HUES64 (cell line): ENCODE measurements around the gene TVP23A.

Experiments
- H3K27ac ChIP-seq: 2 replicates; pipeline ENCODE4 v1.7.0; 2013; ENCODE audit warnings: low read depth, low read length, inconsistent platforms
- H3K27me3 ChIP-seq: 2 replicates; pipeline ENCODE4 v1.6.1; 2013; ENCODE audit warnings: mild to moderate bottlenecking, low read length; ENCODE audit not compliant: insufficient read depth
- H3K36me3 ChIP-seq: 2 replicates; pipeline ENCODE4 v1.6.1; 2013; ENCODE audit warnings: mild to moderate bottlenecking, low read length; ENCODE audit not compliant: insufficient read depth
- H3K4me1 ChIP-seq: 2 replicates; pipeline ENCODE4 v1.6.1; 2013; ENCODE audit warnings: mild to moderate bottlenecking, low read length, moderate library complexity; ENCODE audit not compliant: insufficient read depth
- H3K4me3 ChIP-seq: 2 replicates; pipeline ENCODE4 v1.5.1; 2013; ENCODE audit warnings: mild to moderate bottlenecking, low read length, moderate library complexity
- H3K9ac ChIP-seq: 2 replicates; pipeline ENCODE4 v1.6.1; 2013; ENCODE audit warnings: mild to moderate bottlenecking, low read depth, low read length
- H3K9me3 ChIP-seq: 2 replicates; pipeline ENCODE4 v1.6.1; 2013; ENCODE audit warnings: low read depth, low read length; ENCODE audit not compliant: insufficient read depth
- WGBS: fragments of 150-250, 120-280 bp; methylation state at CpG from one replicate; pipeline ENCODE4 v1.1.7; 2013; ENCODE audit warnings: missing lambda C conversion rate; 5-methylcytosine and 5-hydroxymethylcytosine counted together

Gene TVP23A

DNA sequence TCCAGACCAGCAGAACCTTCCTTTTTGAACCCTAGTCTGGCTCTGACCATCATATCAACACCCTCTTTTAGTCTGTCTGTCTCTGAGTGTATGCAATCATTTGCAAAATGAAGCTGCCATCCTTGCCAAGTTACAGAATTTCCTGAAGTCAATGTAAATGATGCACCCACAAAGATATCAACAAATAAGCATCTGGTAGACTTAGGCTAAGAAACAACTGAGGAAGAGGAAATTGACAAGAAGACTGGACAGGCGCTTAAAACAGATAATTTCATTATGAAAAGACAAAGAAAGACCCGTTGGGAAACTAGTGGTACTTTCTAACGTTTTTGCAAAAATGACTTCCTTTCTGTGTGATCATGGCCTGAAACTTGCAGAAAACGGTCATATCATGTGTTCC lies 33.7 kb upstream of the TVP23A start:
- no peak overlapping the region for H3K9ac ChIP-seq
- H3K27ac ChIP-seq = no peak overlapping the region
- no peaks in the 10 kb centered on the region for H3K36me3 ChIP-seq
- H3K9me3 ChIP-seq = no peaks in the 10 kb centered on the region
- H3K4me3 ChIP-seq = no peak overlapping the region
- 90% methylated on average over 4 of the region's 4 CpGs for WGBS
- H3K27me3 ChIP-seq = no peaks in the 10 kb centered on the region
- H3K4me1 ChIP-seq = no peaks in the 10 kb centered on the region

DNA sequence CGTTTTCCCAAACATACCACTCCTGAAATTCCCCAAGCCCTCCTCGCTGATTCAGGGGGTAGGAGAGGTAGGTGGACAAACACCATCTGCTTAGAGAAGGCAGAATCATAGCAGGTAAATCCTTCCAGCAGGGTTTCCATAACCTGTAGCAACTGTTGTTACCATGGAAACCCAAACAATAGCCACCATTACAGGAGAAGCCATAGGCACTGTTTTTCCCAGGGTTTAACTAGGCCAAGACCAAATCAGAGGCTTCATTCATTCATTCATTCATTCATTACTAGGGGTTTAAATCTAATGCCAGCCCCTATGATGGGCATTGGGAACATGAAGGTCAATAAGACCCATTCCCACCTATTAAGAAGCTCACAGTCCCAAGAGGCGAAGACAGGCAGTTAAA lies 32.9 kb upstream of the TVP23A start:
- Histone ChIP-seq H3K9me3 (no peaks in the 10 kb centered on the region), H3K27ac (no peak overlapping the region), H3K36me3 (no peaks in the 10 kb centered on the region), H3K4me1 (no peaks in the 10 kb centered on the region), H3K4me3 (no peak overlapping the region), H3K9ac (no peak overlapping the region), H3K27me3 (no peaks in the 10 kb centered on the region)
- 91% methylated on average over 2 of the region's 3 CpGs for WGBS

DNA sequence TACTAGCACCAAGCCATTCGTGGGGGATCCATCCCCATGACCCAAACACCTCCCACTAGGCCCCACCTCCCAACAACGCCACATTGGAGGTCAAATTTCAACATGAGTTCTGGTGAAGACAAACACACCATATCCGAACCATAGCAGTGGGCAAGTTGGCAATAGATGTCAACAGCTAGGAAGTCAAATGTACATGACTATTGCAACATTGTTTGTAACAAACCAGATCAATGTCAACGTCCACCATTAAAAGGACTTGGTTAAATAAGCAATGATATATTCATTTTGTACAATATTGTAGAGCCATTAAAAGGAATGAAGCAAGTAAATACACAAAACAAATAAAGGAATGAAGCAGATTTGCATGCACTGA lies 31.9 kb upstream of the TVP23A start:
- Histone ChIP-seq H3K4me3 (no peak overlapping the region), H3K9ac (no peak overlapping the region), H3K4me1 (no peaks in the 10 kb centered on the region), H3K9me3 (no peaks in the 10 kb centered on the region), H3K36me3 (no peaks in the 10 kb centered on the region), H3K27ac (no peak overlapping the region), H3K27me3 (no peaks in the 10 kb centered on the region)
- WGBS = 81% methylated on average over 3 of the region's 4 CpGs

DNA sequence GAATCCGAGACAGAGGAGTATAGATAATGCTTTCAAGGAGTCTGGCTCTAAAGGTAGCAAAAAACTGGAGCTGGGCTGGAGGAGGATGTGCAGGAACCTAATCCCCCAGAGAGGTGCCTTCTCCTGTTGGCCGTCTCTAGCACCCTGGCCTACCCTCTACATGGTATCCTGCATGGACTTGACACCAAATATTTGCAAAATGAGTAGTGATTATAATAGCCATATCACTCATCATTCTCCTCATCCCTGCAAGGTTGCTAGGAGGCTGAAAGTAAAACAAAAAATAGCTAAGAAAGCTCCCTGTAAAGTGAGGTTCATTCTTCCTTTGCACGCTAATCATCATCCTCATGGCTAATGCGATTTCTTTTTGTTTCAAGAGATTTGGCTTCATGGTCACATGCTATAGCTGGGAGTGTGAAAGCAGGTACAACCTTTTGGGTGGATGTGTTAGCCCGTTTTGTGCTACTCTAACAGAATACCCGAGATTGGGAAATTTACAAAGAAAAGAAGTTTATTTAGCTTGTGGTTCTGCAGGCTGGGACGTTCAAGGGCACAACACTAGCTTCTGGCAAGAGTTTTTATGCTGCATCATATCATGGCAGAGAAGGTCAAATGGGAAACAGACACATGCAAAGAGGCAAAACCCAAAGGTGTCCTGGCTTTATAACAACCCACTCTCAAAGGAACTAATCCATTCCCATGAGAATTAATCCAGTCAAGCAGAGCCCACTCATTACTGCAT lies 31.3 kb upstream of the TVP23A start:
- Histone ChIP-seq H3K4me3 (no peak overlapping the region), H3K4me1 (no peaks in the 10 kb centered on the region), H3K27ac (no peak overlapping the region), H3K9me3 (no peaks in the 10 kb centered on the region), H3K36me3 (no peaks in the 10 kb centered on the region), H3K27me3 (no peaks in the 10 kb centered on the region), H3K9ac (no peak overlapping the region)
- WGBS = 82% methylated on average over 7 of the region's 7 CpGs

GRCh38 chr16:10847176-10847575 lies 28.6 kb upstream of the TVP23A start:
- H3K27me3 ChIP-seq = no peaks in the 10 kb centered on the region
- no peak overlapping the region for H3K4me3 ChIP-seq
- H3K9ac ChIP-seq = no peak overlapping the region
- H3K9me3 ChIP-seq = no peaks in the 10 kb centered on the region
- WGBS = 77% methylated on average over 2 of the region's 2 CpGs
- H3K4me1 ChIP-seq = no peaks in the 10 kb centered on the region
- H3K36me3 ChIP-seq = no peaks in the 10 kb centered on the region
- H3K27ac ChIP-seq = no peak overlapping the region

DNA sequence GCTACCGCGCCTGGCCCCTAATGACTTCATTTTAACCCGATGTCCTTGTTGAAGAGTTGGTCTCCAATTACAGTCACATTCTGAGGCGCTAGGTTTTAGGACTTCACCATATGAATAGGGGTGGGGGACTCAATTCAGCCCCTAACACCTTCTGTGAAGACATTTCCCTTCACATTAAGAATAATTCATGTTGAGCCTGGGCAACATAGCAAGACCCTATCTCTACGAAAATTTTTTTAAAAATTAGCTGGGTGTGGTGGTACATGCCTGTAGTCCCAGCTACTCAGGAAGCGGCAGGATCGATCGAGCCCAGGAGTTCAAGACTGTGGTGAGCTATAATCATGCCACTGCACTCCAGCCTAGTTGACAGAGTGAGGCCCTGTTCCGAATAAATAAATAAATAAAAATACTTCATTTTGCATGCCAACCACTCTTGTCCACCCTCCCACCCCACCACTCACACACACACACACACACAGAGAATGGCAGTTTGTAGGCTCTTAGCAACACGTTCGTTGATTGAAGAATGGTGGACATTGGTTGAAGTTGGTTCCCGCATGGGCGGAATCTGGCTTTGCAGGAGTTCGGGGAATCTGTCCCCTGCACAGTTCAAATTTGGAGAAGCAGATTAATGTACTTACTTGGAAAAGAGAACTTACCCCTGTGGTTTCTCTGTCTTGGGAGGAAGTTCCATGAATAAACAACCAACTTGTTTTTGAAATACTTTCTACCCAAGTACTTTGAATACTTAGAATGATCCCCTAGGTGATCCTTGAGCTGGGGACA lies 27.8 kb upstream of the TVP23A start:
- no peaks in the 10 kb centered on the region for H3K27me3 ChIP-seq
- H3K36me3 ChIP-seq = no peaks in the 10 kb centered on the region
- H3K27ac ChIP-seq = no peak overlapping the region
- H3K9me3 ChIP-seq = no peaks in the 10 kb centered on the region
- WGBS = 96% methylated on average over 14 of the region's 14 CpGs
- no peak overlapping the region for H3K4me3 ChIP-seq
- no peak overlapping the region for H3K9ac ChIP-seq
- H3K4me1 ChIP-seq = no peaks in the 10 kb centered on the region

GRCh38 chr16:10840703-10841102 lies 22.1 kb upstream of the TVP23A start:
- no peaks in the 10 kb centered on the region for H3K9me3 ChIP-seq
- no peak overlapping the region for H3K4me3 ChIP-seq
- no peaks in the 10 kb centered on the region for H3K27me3 ChIP-seq
- no peaks in the 10 kb centered on the region for H3K4me1 ChIP-seq
- no peaks in the 10 kb centered on the region for H3K36me3 ChIP-seq
- H3K27ac ChIP-seq = no peak overlapping the region
- H3K9ac ChIP-seq = no peak overlapping the region
- whole genome bisulfite sequencing = 88% methylated on average over 16 of the region's 16 CpGs

- no peaks in the 10 kb centered on the region for H3K9me3 ChIP-seq
- H3K4me1 ChIP-seq = no peaks in the 10 kb centered on the region
- no peak overlapping the region for H3K27ac ChIP-seq
- no peaks in the 10 kb centered on the region for H3K36me3 ChIP-seq
- H3K4me3 ChIP-seq = no peak overlapping the region
- WGBS = 53% methylated on average over 5 of the region's 6 CpGs
- H3K27me3 ChIP-seq = no peaks in the 10 kb centered on the region
- H3K9ac ChIP-seq = no peak overlapping the region
Measured at GRCh38 chr16:10839279-10839666, 20.7 kb upstream of the TVP23A start.

GRCh38 chr16:10838621-10839278 lies 20.2 kb upstream of the TVP23A start:
- H3K9ac ChIP-seq = no peak overlapping the region
- H3K27me3 ChIP-seq = no peaks in the 10 kb centered on the region
- 91% methylated on average over 10 of the region's 10 CpGs for WGBS
- H3K4me3 ChIP-seq = no peak overlapping the region
- no peaks in the 10 kb centered on the region for H3K36me3 ChIP-seq
- no peak overlapping the region for H3K27ac ChIP-seq
- no peaks in the 10 kb centered on the region for H3K4me1 ChIP-seq
- no peaks in the 10 kb centered on the region for H3K9me3 ChIP-seq

- Histone ChIP-seq H3K4me3 (no peak overlapping the region), H3K4me1 (no peaks in the 10 kb centered on the region), H3K27ac (no peak overlapping the region), H3K36me3 (no peaks in the 10 kb centered on the region), H3K27me3 (no peaks in the 10 kb centered on the region), H3K9me3 (no peaks in the 10 kb centered on the region), H3K9ac (no peak overlapping the region)
- WGBS = 96% methylated on average over 1 of the region's 1 CpG
Measured at GRCh38 chr16:10836174-10836853, 17.7 kb upstream of the TVP23A start.
